Testis (tissue), 3 donors: ENCODE measurements around the gene ATP6V1G1. TPM values are rescaled to one million over a fixed set of nuclear protein-coding genes. Genes with fewer than 3 reads are reported as not detected.

ENCODE experiments used
- DNase-seq: peaks from one replicate; pipeline ENCODE4 v3.0.0-alpha.2; 2019
- H3K27ac ChIP-seq, 2 donors: fragments of 200-600 bp; sonication (generic); one replicate each; pipeline ENCODE4 v1.5.1; 2019
- H3K27me3 ChIP-seq: fragments of 200-600 bp; sonication (generic); one replicate; pipeline ENCODE4 v1.5.1; 2019
- H3K36me3 ChIP-seq: fragments of 200-600 bp; sonication (generic); one replicate; pipeline ENCODE4 v1.5.1; 2017; ENCODE audit warnings: low read depth; ENCODE audit errors: missing control alignments
- H3K4me1 ChIP-seq: fragments of 200-600 bp; sonication (generic); one replicate; pipeline ENCODE4 v1.5.1; 2019
- H3K4me3 ChIP-seq, 2 donors: fragments of 200-600 bp; sonication (generic); one replicate each; pipeline ENCODE4 v1.5.1; 2017 to 2019
- H3K9me3 ChIP-seq: fragments of 200-600 bp; sonication (generic); one replicate; pipeline ENCODE4 v1.5.1; 2017
- CTCF ChIP-seq, 3 experiments: fragments of 450-650 bp in 2 of 3; fragments of 200-600 bp in 1 of 3; sonication (generic) in 1 of 3; IDR thresholded peaks; one replicate each; pipeline ENCODE4 v1.5.1; 2016 to 2019; ENCODE audit warnings: antibody characterized with exemption in 3 of 3, mild to moderate bottlenecking in 2 of 3, moderate library complexity in 1 of 3
- POLR2A ChIP-seq: fragments of 450-650 bp; IDR thresholded peaks from one replicate; pipeline ENCODE4 v1.6.1; 2017; ENCODE audit warnings: antibody characterized with exemption, mild to moderate bottlenecking, moderate library complexity
- WGBS, 2 donors: methylation state at CpG; one replicate each; pipeline ENCODE4 v1.1.5; 2018; 5-methylcytosine and 5-hydroxymethylcytosine counted together
- intact Hi-C: fragments of 100-400 bp; cut with DNase I; formaldehyde crosslinking; loops from one replicate; pipeline ENCODE4 v1.15.1; 2023; ENCODE audit warnings: low total_unique reads
- polyA plus RNA-seq: library from polyadenylated mRNA; stranded (reverse); fragments of 350-450 nt; fragmentation: Illumina TruSeq; extraction: RNeasy Lipid Tissue Mini Kit (QIAGEN cat#74804); gene quantifications from one replicate; pipeline ENCODE4 v1.2.3, GENCODE V29; 2014; ENCODE audit warnings: low read depth, low replicate concordance; ENCODE audit not compliant: insufficient read depth
- total RNA-seq, 2 donors: library from RNA; depleted of rRNA; stranded (reverse); fragments of >200 nt; gene quantifications; one replicate each; pipeline ENCODE4 v1.2.3, GENCODE V29; 2016

Gene ATP6V1G1
- total and polyA plus RNA-seq, 3 donors from 2014 or later = 215 to 243 (median 233) TPM

GRCh38 chr9:114626415-114627020 lies 38.9 kb downstream of the ATP6V1G1 start:
- WGBS, 2 donors = 73 to 79% methylated on average over 4 of the region's 4 CpGs
- H3K27me3 ChIP-seq = no peaks in the 10 kb centered on the region
- intact Hi-C loops = no loop called here

GRCh38 chr9:114627553-114627952 lies 40.0 kb downstream of the ATP6V1G1 start:
- no peak for TF ChIP-seq POLR2A
- intact Hi-C loops = no loop called here
- WGBS, 2 donors = 92 to 97% methylated on average over 1 of the region's 1 CpG

More at GRCh38 chr9:114626415-114627020, 38.9 kb downstream of the ATP6V1G1 start:
- no peak overlapping the region for H3K4me3 ChIP-seq
- no peaks in the 10 kb centered on the region for H3K4me1 ChIP-seq
- no peaks in the 10 kb centered on the region for H3K9me3 ChIP-seq
- no peak overlapping the region for H3K27ac ChIP-seq
- DNase-seq = no peak
- TF ChIP-seq POLR2A (no peak), CTCF (IDR thresholded peaks at IDR 0.05) (no peak)
- no peaks in the 10 kb centered on the region for H3K36me3 ChIP-seq

GRCh38 chr9:114629563-114630090 lies 42.1 kb downstream of the ATP6V1G1 start:
- no peaks in the 10 kb centered on the region for H3K4me1 ChIP-seq
- no peaks in the 10 kb centered on the region for H3K9me3 ChIP-seq
- intact Hi-C loops = no loop called here
- no peak overlapping the region for H3K4me3 ChIP-seq
- H3K36me3 ChIP-seq = no peaks in the 10 kb centered on the region
- DNase-seq = no peak
- H3K27ac ChIP-seq = no peak overlapping the region
- 91 to 92% methylated on average over 7 of the region's 7 CpGs for WGBS, 2 donors
- no peaks in the 10 kb centered on the region for H3K27me3 ChIP-seq
- TF ChIP-seq POLR2A = no peak
- no peak for TF ChIP-seq CTCF (IDR thresholded peaks at IDR 0.05)

More at GRCh38 chr9:114627553-114627952, 40.0 kb downstream of the ATP6V1G1 start:
- Histone ChIP-seq H3K36me3 (no peaks in the 10 kb centered on the region), H3K4me1 (no peaks in the 10 kb centered on the region), H3K27me3 (no peaks in the 10 kb centered on the region), H3K9me3 (no peaks in the 10 kb centered on the region), H3K27ac (no peak overlapping the region), H3K4me3 (no peak overlapping the region)
- no peak for DNase-seq

- intact Hi-C loops = no loop called here
- Histone ChIP-seq H3K4me3 (no peak overlapping the region), H3K27ac (no peak overlapping the region), H3K4me1 (no peaks in the 10 kb centered on the region), H3K27me3 (no peaks in the 10 kb centered on the region), H3K36me3 (no peaks in the 10 kb centered on the region), H3K9me3 (no peaks in the 10 kb centered on the region)
- peak; percentile 67 for DNase-seq
- 26 to 35% methylated on average over 2 of the region's 2 CpGs for WGBS, 2 donors
- TF ChIP-seq CTCF (IDR thresholded peaks at IDR 0.05) (no peak), POLR2A (no peak)
Measured at GRCh38 chr9:114631166-114631565, 43.6 kb downstream of the ATP6V1G1 start.

GRCh38 chr9:114633438-114634089 lies 46.0 kb downstream of the ATP6V1G1 start:
- Histone ChIP-seq H3K36me3 (no peaks in the 10 kb centered on the region), H3K9me3 (no peaks in the 10 kb centered on the region)
- 88 to 91% methylated on average over 8 to 11 of the region's 11 CpGs for WGBS, 2 donors

More at GRCh38 chr9:114633438-114634089, 46.0 kb downstream of the ATP6V1G1 start:
- TF ChIP-seq CTCF (IDR thresholded peaks at IDR 0.05) (no peak), POLR2A (no peak)
- intact Hi-C loops = no loop called here
- H3K27me3 ChIP-seq = no peaks in the 10 kb centered on the region
- no peak overlapping the region for H3K4me3 ChIP-seq
- no peaks in the 10 kb centered on the region for H3K4me1 ChIP-seq
- DNase-seq = no peak
- H3K27ac ChIP-seq = no peak overlapping the region
